K562 (cell line): ENCODE data around the gene LAMTOR4. TPM values are rescaled to one million over a fixed set of nuclear protein-coding genes. Genes with fewer than 3 reads are reported as not detected.

ENCODE experiments used
- ATAC-seq: fragments of 200-7000 bp; cut with Tn5 transposase; 3 replicates; pipeline ENCODE4 v1.9.1; 2020; ENCODE audit warnings: moderate library complexity
- BruUV-seq: library from RNA; stranded (reverse); fragments of 400-500 nt; replicated peaks from 2 replicates; lab custom pipeline; 2021; lab: Mats Ljungman, UMichigan
- CTCF ChIA-PET: fragments of 300-600 bp; formaldehyde crosslinking; extraction: SDS; loops from one replicate; lab custom pipeline; 2021; ENCODE audit warnings: low intra/inter-chr PET ratio; lab: Yijun Ruan, JAX
- POLR2A ChIA-PET: fragments of 300-600, 350-650 bp; sonication (Branson Sonifier 250); formaldehyde crosslinking; extraction: SDS; loops from one replicate; lab custom pipeline; 2021; ENCODE audit warnings: antibody characterized with exemption, inconsistent platforms; lab: Yijun Ruan, JAX
- DNase-seq, 4 experiments: peaks; one replicate each; pipeline versions ENCODE4 v3.0.0 to v3.0.0-alpha.2; 2011 to 2018; ENCODE audit warnings: low spot score in 3 of 4, mixed read lengths in 3 of 4; ENCODE audit errors: extremely low read depth in 1 of 4
- FAIRE-seq: peaks from 2 replicates; lab custom pipeline; 2011; peaks lifted over from hg19 to GRCh38; lab: Jason Lieb, UNC
- H2AFZ ChIP-seq: 2 replicates; pipeline ENCODE4 v1.6.0; 2011; ENCODE audit warnings: low read depth, low read length, control low read depth, inconsistent platforms
- H3K27ac ChIP-seq: fragments of 200-600 bp; 3 replicates; pipeline ENCODE4 v1.8.0; 2011; ENCODE audit warnings: low read depth, mild to moderate bottlenecking, control low read depth, inconsistent platforms, low read length, moderate library complexity, mixed read lengths; ENCODE audit errors: extremely low read depth
- H3K27me3 ChIP-seq, 2 experiments: fragments of 300-600 bp in 1 of 2; 2 replicates in 1 of 2; 3 replicates in 1 of 2; pipeline versions ENCODE4 v1.6.0 to v1.8.0; 2011; ENCODE audit warnings: inconsistent platforms in 2 of 2, low read length in 2 of 2, mild to moderate bottlenecking in 1 of 2, mixed read lengths in 1 of 2, moderate library complexity in 1 of 2; ENCODE audit not compliant: control insufficient read depth in 2 of 2, insufficient read depth in 2 of 2
- H3K36me3 ChIP-seq: fragments of 300-600 bp; 3 replicates; pipeline ENCODE4 v1.8.0; 2011; ENCODE audit warnings: mild to moderate bottlenecking, low read length, inconsistent platforms; ENCODE audit not compliant: control insufficient read depth, insufficient read depth
- H3K4me1 ChIP-seq, 2 experiments: fragments of 200-600 bp in 1 of 2; replicated peaks in 1 of 2; 2 replicates in 1 of 2; 3 replicates in 1 of 2; pipeline versions ENCODE4 v1.5.1 to v1.8.0; 2011; ENCODE audit warnings: inconsistent platforms in 2 of 2, low read length in 2 of 2, mild to moderate bottlenecking in 1 of 2, mixed read lengths in 1 of 2, moderate library complexity in 1 of 2; ENCODE audit not compliant: control insufficient read depth in 2 of 2, insufficient read depth in 2 of 2
- H3K4me2 ChIP-seq: 2 replicates; pipeline ENCODE4 v1.6.1; 2011; ENCODE audit warnings: low read length, control low read depth, inconsistent platforms, mixed read lengths; ENCODE audit not compliant: insufficient read depth
- H3K4me3 ChIP-seq: fragments of 200-600 bp; sonication (generic), shearing (Covaris generic); 2 replicates; pipeline ENCODE4 v1.5.1; 2016; ENCODE audit warnings: control low read depth, inconsistent platforms
- H3K79me2 ChIP-seq: fragments of 200-600 bp; 3 replicates; pipeline ENCODE4 v1.8.0; 2011; ENCODE audit warnings: low read length, inconsistent platforms; ENCODE audit not compliant: control insufficient read depth, insufficient read depth
- H3K9ac ChIP-seq, 2 experiments: 2 replicates each; pipeline versions ENCODE4 v1.6.0 to v1.6.1; 2011; ENCODE audit warnings: low read depth in 2 of 2, low read length in 2 of 2, control low read depth in 1 of 2, inconsistent platforms in 1 of 2, mild to moderate bottlenecking in 1 of 2, mixed read lengths in 1 of 2; ENCODE audit not compliant: insufficient read depth in 1 of 2
- H3K9me1 ChIP-seq: one replicate; pipeline ENCODE4 v1.6.0; 2011; ENCODE audit warnings: inconsistent platforms, mild to moderate bottlenecking, low read length, moderate library complexity; ENCODE audit not compliant: control insufficient read depth, insufficient read depth
- H3K9me3 ChIP-seq: replicated peaks from 2 replicates; pipeline ENCODE4 v1.5.1; 2011; ENCODE audit warnings: low read depth, low read length, inconsistent platforms; ENCODE audit not compliant: control insufficient read depth, insufficient read depth
- H4K20me1 ChIP-seq: replicated peaks from 2 replicates; pipeline ENCODE4 v1.6.1; 2011; ENCODE audit warnings: low read length, inconsistent platforms, mixed read lengths; ENCODE audit not compliant: control insufficient read depth, insufficient read depth
- BCOR ChIP-seq: fragments of 450-650 bp; IDR thresholded peaks from 2 replicates; pipeline ENCODE4 v1.6.1; 2016
- CCNT2 ChIP-seq: IDR thresholded peaks from 2 replicates; pipeline ENCODE4 v1.6.1; 2011; ENCODE audit warnings: borderline replicate concordance, low read depth, mild to moderate bottlenecking, moderate library complexity, mixed read lengths, low read length; ENCODE audit not compliant: insufficient read length; ENCODE audit errors: extremely low read depth
- EWSR1 ChIP-seq: fragments of 450-650 bp; IDR thresholded peaks from 2 replicates; pipeline ENCODE4 v1.6.1; 2018; ENCODE audit warnings: borderline replicate concordance, mild to moderate bottlenecking, low read depth, moderate library complexity; ENCODE audit not compliant: partially characterized antibody
- FOXK1 ChIP-seq: sonication (generic); formaldehyde crosslinking; IDR thresholded peaks from 2 replicates; pipeline ENCODE4 v1.8.0; 2022; ENCODE audit warnings: missing genetic modification reagents, mild to moderate bottlenecking, borderline replicate concordance
- GTF2A2 ChIP-seq: IDR thresholded peaks from 2 replicates; pipeline ENCODE4 v1.6.1; 2016; ENCODE audit warnings: mild to moderate bottlenecking, missing genetic modification characterization, missing compliant biosample characterization
- HLTF ChIP-seq: fragments of 450-650 bp; IDR thresholded peaks from 2 replicates; pipeline ENCODE4 v1.6.1; 2016
- KLF1 ChIP-seq: fragments of 450-650 bp; IDR thresholded peaks from 2 replicates; pipeline ENCODE4 v1.6.1; 2016; ENCODE audit warnings: missing genetic modification characterization, missing compliant biosample characterization
- MYNN ChIP-seq, 2 experiments: sonication (generic); formaldehyde crosslinking in 1 of 2; IDR thresholded peaks; 2 replicates each; pipeline versions ENCODE4 v1.5.0 to v1.6.1; 2016 to 2020; ENCODE audit warnings: antibody characterized with exemption in 1 of 2, missing genetic modification reagents in 1 of 2
- NCOR1 ChIP-seq: fragments of 450-650 bp; IDR thresholded peaks from 2 replicates; pipeline ENCODE4 v1.6.1; 2016; ENCODE audit warnings: mild to moderate bottlenecking, moderate library complexity
- POLR2AphosphoS5 ChIP-seq: IDR thresholded peaks from 2 replicates; pipeline ENCODE4 v1.6.1; 2011; ENCODE audit warnings: mild to moderate bottlenecking, low read depth, low read length, moderate library complexity; ENCODE audit not compliant: control insufficient read depth, insufficient read depth
- RHOXF2B ChIP-seq: fragments of 250-450 bp; sonication (Bioruptor Pico); conservative IDR thresholded peaks from 2 replicates; pipeline ENCODE4 v1.5.1; 2021
- SIN3B ChIP-seq: fragments of 450-650 bp; IDR thresholded peaks from 2 replicates; pipeline ENCODE4 v1.6.1; 2017; ENCODE audit warnings: low read depth, mild to moderate bottlenecking, moderate library complexity
- SMARCE1 ChIP-seq: fragments of 450-650 bp; IDR thresholded peaks from 2 replicates; pipeline ENCODE4 v1.7.1; 2016; ENCODE audit warnings: mild to moderate bottlenecking
- SRF ChIP-seq, 2 experiments: fragments of 250-450, 450-650 bp in 1 of 2; sonication (Bioruptor Pico) in 1 of 2; sonication (generic) in 1 of 2; formaldehyde crosslinking; IDR thresholded peaks; 2 replicates each; pipeline versions ENCODE4 v1.5.0 to v1.5.1; 2020 to 2022; ENCODE audit warnings: mild to moderate bottlenecking in 1 of 2, missing genetic modification reagents in 1 of 2
- SRSF9 ChIP-seq: fragments of 200-400 bp; formaldehyde crosslinking; IDR thresholded peaks from 2 replicates; pipeline ENCODE4 v1.6.1; 2017; ENCODE audit warnings: low read depth, low read length, borderline replicate concordance
- STAT5B ChIP-seq: fragments of 250-450 bp; sonication (Bioruptor Pico); IDR thresholded peaks from 2 replicates; pipeline ENCODE4 v1.8.0; 2021; ENCODE audit warnings: mild to moderate bottlenecking, inconsistent platforms
- TAF9B ChIP-seq: fragments of 450-650 bp; IDR thresholded peaks from 2 replicates; pipeline ENCODE4 v1.6.1; 2018; ENCODE audit warnings: mild to moderate bottlenecking; ENCODE audit not compliant: partially characterized antibody
- TCF7 ChIP-seq: sonication (generic); IDR thresholded peaks from 2 replicates; pipeline ENCODE4 v1.6.1; 2016; ENCODE audit warnings: antibody characterized with exemption, borderline replicate concordance
- ZKSCAN8 ChIP-seq: fragments of 200-800 bp; sonication (Bioruptor generic); IDR thresholded peaks from 2 replicates; pipeline ENCODE4 v1.6.1; 2016; ENCODE audit warnings: missing genetic modification characterization, missing compliant biosample characterization
- ZNF57 ChIP-seq: fragments of 450-650 bp; formaldehyde crosslinking; IDR thresholded peaks from 2 replicates; pipeline ENCODE4 v1.4.0; 2020; ENCODE audit warnings: mild to moderate bottlenecking, moderate library complexity
- ZNF75A ChIP-seq: fragments of 450-650 bp; formaldehyde crosslinking; IDR thresholded peaks from 2 replicates; pipeline ENCODE4 v1.4.0; 2020; ENCODE audit warnings: mild to moderate bottlenecking
- WGBS: fragments of 100-300 bp; shearing (Covaris generic); methylation state at CpG from one replicate; pipeline ENCODE4 v1.1.6; 2016; ENCODE audit warnings: low coverage, mixed read lengths; ENCODE audit not compliant: insufficient coverage; ENCODE audit errors: missing lambda C conversion rate; 5-methylcytosine and 5-hydroxymethylcytosine counted together
- in situ Hi-C: fragments of 300-500 bp; cut with MboI; formaldehyde crosslinking; loops from 4 replicates; pipeline ENCODE4 v1.15.0; 2018; ENCODE audit warnings: inconsistent platforms, mixed read lengths
- intact Hi-C: fragments of 100-400 bp; cut with micrococcal nuclease; formaldehyde crosslinking; loops from 2 replicates; pipeline ENCODE4 v1.14.2; 2022
- polyA plus RNA-seq, 8 experiments: library from polyadenylated mRNA; depleted of rRNA in 4 of 8; stranded (reverse) in 5 of 8; unstranded in 3 of 8; fragments of >200 nt; fragmentation: Nextera tagmentation in 2 of 8; fragmentation: Illumina TruSeq in 1 of 8; extraction: Ambion mirVana in 2 of 8; extraction: Trizol in 1 of 8; gene quantifications; 2 replicates each; pipeline versions ENCODE4 v1.2.1 to v1.2.3, GENCODE V29; 2011 to 2014; ENCODE audit warnings: inconsistent platforms in 1 of 8, missing spikeins in 1 of 8
- total RNA-seq, 7 experiments: library from RNA; depleted of rRNA in 6 of 7; stranded (reverse); fragments of >200 nt in 6 of 7; fragmentation: Illumina TruSeq in 2 of 7; extraction: Trizol in 2 of 7; gene quantifications; 2 replicates each; pipeline versions ENCODE4 v1.2.1 to v1.2.3, GENCODE V29; 2011 to 2021; ENCODE audit warnings: low replicate concordance in 1 of 7
- TF ChIP-seq, protein P1 (sequence below): IDR thresholded peaks from 2 replicates; pipeline ENCODE4 v1.6.1; 2011; ENCODE audit warnings: borderline replicate concordance, low read depth, mild to moderate bottlenecking, moderate library complexity, low read length; ENCODE audit not compliant: insufficient read depth, poor library complexity, severe bottlenecking

LAMTOR4 gene
- total and polyA plus RNA-seq, 9 of the 15 experiments (the other 6 are each of a cell fraction or from before 2014, with no cell fraction given) = 79.6 to 314 (median 195) TPM

- Histone ChIP-seq H3K36me3 (no peaks in the 10 kb centered on the region), H3K79me2 (no peaks in the 10 kb centered on the region), H3K27me3 (no peaks in the 10 kb centered on the region), H3K27ac (no peak within 1 kb of the TSS), H4K20me1 (0 out of 2 replicates have a peak, but pooled peaks cover 4% of the 10 kb centered on the region), H3K4me1 (peaks cover 8 to 33% of the 10 kb centered on the region in 2 experiments; a peak in 4 of 5 replicates), H3K4me3 (peak within 1 kb of the TSS; percentile 51), H3K9me3 (no peaks in the 10 kb centered on the region), H3K9me1 (no peaks in the 10 kb centered on the region), H3K9ac (peak within 1 kb of the TSS; percentile 29 to 92; a peak in 3 of 4 replicates), H2AFZ (peak within 1 kb of the TSS; percentile 79), H3K4me2 (peak within 1 kb of the TSS; percentile 71)
- no TSS peak for BruUV-seq
- DNase-seq = peak; percentile 98 to 99 (median 99)
- WGBS = 21% methylated on average over 70 of the region's 78 CpGs
- POLR2A ChIA-PET = interaction anchor here (0.6 to 1.3 kb wide), 9 partner anchors 9 to 368 kb away, joined by 3 to 7 read pairs (median 3); partner anchors contain the start of gene GAL3ST4
- in situ Hi-C loops (no loop called here), intact Hi-C loops (no loop called here)
- CTCF ChIA-PET = no interaction called here
- FAIRE-seq = peak; percentile 93
- ATAC-seq = peak; percentile 98
- TF ChIP-seq NCOR1 = no peak
- TF ChIP-seq ZNF75A (CRISPR knock-in tag) = no peak
- no peak for TF ChIP-seq FOXK1
- TF ChIP-seq SIN3B = no peak
- no peak for TF ChIP-seq TAF9B
- no peak for TF ChIP-seq GTF2A2 (tag)
- no peak for TF ChIP-seq ZNF57
- TF ChIP-seq SRSF9 = no peak
- no peak for TF ChIP-seq SMARCE1
- no peak for TF ChIP-seq KLF1 (tag)
- TF ChIP-seq SRF (CRISPR knock-in tag; IDR thresholded peaks at IDR 0.05) = peak in 1 of 2 experiments; percentile 70; a peak in 1 of 4 replicates
- TF ChIP-seq POLR2AphosphoS5 = no peak
- no peak for TF ChIP-seq MYNN (IDR thresholded peaks at IDR 0.05)
- TF ChIP-seq MYNN (CRISPR knock-in tag; IDR thresholded peaks at IDR 0.05) = no peak
- no peak for TF ChIP-seq EWSR1
- no peak for TF ChIP-seq TCF7
- no peak for TF ChIP-seq ZKSCAN8 (CRISPR knock-in tag)
- TF ChIP-seq BCOR = no peak
- TF ChIP-seq HLTF = no peak
- no peak for TF ChIP-seq CCNT2
- TF ChIP-seq STAT5B (CRISPR knock-in tag) = no peak
- TF ChIP-seq RHOXF2B (CRISPR knock-in tag) = no peak
- TF ChIP-seq, protein P1, sequence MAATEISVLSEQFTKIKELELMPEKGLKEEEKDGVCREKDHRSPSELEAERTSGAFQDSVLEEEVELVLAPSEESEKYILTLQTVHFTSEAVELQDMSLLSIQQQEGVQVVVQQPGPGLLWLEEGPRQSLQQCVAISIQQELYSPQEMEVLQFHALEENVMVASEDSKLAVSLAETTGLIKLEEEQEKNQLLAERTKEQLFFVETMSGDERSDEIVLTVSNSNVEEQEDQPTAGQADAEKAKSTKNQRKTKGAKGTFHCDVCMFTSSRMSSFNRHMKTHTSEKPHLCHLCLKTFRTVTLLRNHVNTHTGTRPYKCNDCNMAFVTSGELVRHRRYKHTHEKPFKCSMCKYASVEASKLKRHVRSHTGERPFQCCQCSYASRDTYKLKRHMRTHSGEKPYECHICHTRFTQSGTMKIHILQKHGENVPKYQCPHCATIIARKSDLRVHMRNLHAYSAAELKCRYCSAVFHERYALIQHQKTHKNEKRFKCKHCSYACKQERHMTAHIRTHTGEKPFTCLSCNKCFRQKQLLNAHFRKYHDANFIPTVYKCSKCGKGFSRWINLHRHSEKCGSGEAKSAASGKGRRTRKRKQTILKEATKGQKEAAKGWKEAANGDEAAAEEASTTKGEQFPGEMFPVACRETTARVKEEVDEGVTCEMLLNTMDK = no peak
These were observed 28.6 kb downstream of the LAMTOR4 start, which contains the start of the genes GPC2 and STAG3 for GRCh38 chr7:100177045-100178001. Gene GPC2 (minus strand): TSS chr7:100177381. CDS start chr7:100177199, 182 bp downstream. Gene STAG3 (plus strand): TSS chr7:100177918. CDS start chr7:100180557, 2,639 bp downstream.
